Naive B cell (primary cell): Measurements from ENCODE around the gene CTSD. TPM values are rescaled to one million over a fixed set of nuclear protein-coding genes. Genes with fewer than 3 reads are reported as not detected.

Source experiments
- ATAC-seq, 2 donors: fragments of 150-1000 bp; cut with Tn5 transposase; 2 replicates each; pipeline ENCODE4 v1.10.0; 2021; ENCODE audit warnings: low read depth in 2 of 2, mild to moderate bottlenecking in 2 of 2, moderate library complexity in 2 of 2
- DNase-seq: peaks from one replicate; pipeline ENCODE4 v3.0.0; 2022
- H3K27ac Mint-ChIP-seq, 6 donors: one replicate each; pipeline ENCODE4 v1.8.0; 2020 to 2022; ENCODE audit warnings: mild to moderate bottlenecking in 6 of 6, mixed read lengths in 6 of 6, moderate library complexity in 5 of 6, inconsistent platforms in 2 of 6
- H3K27me3 Mint-ChIP-seq, 3 donors: one replicate each; pipeline ENCODE4 v1.8.0; 2021 to 2022; ENCODE audit warnings: mixed read lengths in 3 of 3, mild to moderate bottlenecking in 1 of 3
- H3K36me3 Mint-ChIP-seq, 2 donors: one replicate each; pipeline ENCODE4 v1.8.0; 2020 to 2022; ENCODE audit warnings: mixed read lengths in 2 of 2, inconsistent platforms in 1 of 2, mild to moderate bottlenecking in 1 of 2
- H3K4me1 Mint-ChIP-seq, 3 donors: one replicate each; pipeline ENCODE4 v1.8.0; 2020 to 2022; ENCODE audit warnings: mixed read lengths in 3 of 3, inconsistent platforms in 1 of 3, mild to moderate bottlenecking in 1 of 3, moderate library complexity in 1 of 3
- H3K4me3 Mint-ChIP-seq, 8 donors: one replicate each; pipeline ENCODE4 v1.8.0; 2020 to 2022; ENCODE audit warnings: mild to moderate bottlenecking in 8 of 8, mixed read lengths in 8 of 8, moderate library complexity in 8 of 8, inconsistent platforms in 2 of 8
- H3K9me3 Mint-ChIP-seq, 7 donors: one replicate each; pipeline ENCODE4 v1.8.0; 2020 to 2022; ENCODE audit warnings: mixed read lengths in 7 of 7, mild to moderate bottlenecking in 5 of 7, inconsistent platforms in 2 of 7, moderate library complexity in 1 of 7
- polyA plus RNA-seq, 6 donors: library from polyadenylated mRNA; unstranded; fragments of 300-500 nt; fragmentation: Illumina TruSeq; gene quantifications; one replicate each; pipeline ENCODE4 v1.2.3, GENCODE V29; 2021; ENCODE audit warnings: low read depth in 6 of 6

Gene CTSD
- polyA plus RNA-seq, 6 donors from 2014 or later = 40.6 to 59.5 (median 51.8) TPM

DNA sequence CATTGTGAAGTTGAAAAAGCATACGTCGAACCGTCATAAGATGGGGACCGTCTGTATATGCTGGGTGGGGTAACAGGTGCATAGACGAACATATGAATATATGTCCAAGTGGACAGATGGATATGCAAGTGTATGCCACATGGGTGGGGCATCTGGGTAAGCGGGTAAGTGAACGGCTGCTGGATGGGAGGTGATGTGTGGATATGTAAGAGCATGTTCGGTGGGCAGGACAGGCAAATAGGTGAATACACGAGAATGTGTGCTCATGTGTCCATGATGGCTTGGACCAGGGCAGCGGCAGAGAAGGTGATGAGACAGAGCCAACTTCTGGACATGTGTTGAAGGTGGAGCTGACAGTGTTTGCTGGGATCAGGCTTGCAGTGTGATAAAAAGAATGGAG is 25.3 kb downstream of the CTSD start:
- Mint-ChIP-seq H3K9me3 (peaks cover 15 to 34% (median 27%) of the 10 kb centered on the region in 7 donors), H3K4me3 (no peak overlapping the region), H3K27me3 (peaks cover 17 to 56% (median 46%) of the 10 kb centered on the region in 3 donors), H3K36me3 (peaks cover 0 to 16% of the 10 kb centered on the region in 2 donors), H3K4me1 (peaks cover 0 to 5% (median 3%) of the 10 kb centered on the region in 3 donors), H3K27ac (no peak overlapping the region)
- DNase-seq (no peak), ATAC-seq (no peak)

DNA sequence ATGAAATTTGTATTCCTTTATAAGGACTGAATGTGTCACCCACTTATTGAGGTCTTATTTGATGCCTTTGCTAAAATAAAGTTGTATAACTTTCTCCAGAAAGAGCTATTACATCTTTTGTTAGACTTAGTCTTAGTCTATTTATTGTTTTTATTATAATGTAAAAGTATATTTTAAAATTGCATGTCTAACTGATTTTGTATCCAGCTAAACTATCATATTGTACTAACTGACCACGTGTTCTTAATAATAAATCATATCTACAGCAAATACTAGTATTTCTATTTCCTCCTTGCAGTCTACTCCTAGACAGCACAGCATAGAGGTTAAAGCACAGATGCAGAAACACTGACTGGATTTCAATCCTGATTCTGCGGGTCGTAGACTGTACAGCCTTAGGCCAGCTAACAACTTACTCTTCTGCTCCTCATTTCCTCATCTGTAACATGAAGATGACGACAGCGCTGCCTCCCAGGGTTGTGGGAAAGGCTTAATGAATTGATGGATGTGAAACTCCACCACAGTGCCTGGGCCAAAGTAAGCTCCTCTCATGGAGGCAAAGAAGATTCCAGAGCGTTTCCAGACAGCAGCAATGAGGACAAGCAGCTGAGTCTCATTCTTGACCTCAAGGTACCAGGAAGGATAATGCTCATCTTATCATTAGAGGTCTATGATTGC is 26.5 kb downstream of the CTSD start:
- peaks cover 20 to 61% (median 50%) of the 10 kb centered on the region in 3 donors for H3K27me3 Mint-ChIP-seq
- peaks cover 0 to 5% (median 4%) of the 10 kb centered on the region in 3 donors for H3K4me1 Mint-ChIP-seq
- no peak overlapping the region for H3K27ac Mint-ChIP-seq
- no peak overlapping the region for H3K4me3 Mint-ChIP-seq
- no peak for DNase-seq
- ATAC-seq = no peak
- H3K36me3 Mint-ChIP-seq = peaks cover 0 to 16% of the 10 kb centered on the region in 2 donors
- peaks cover 15 to 34% (median 27%) of the 10 kb centered on the region in 7 donors for H3K9me3 Mint-ChIP-seq

DNA sequence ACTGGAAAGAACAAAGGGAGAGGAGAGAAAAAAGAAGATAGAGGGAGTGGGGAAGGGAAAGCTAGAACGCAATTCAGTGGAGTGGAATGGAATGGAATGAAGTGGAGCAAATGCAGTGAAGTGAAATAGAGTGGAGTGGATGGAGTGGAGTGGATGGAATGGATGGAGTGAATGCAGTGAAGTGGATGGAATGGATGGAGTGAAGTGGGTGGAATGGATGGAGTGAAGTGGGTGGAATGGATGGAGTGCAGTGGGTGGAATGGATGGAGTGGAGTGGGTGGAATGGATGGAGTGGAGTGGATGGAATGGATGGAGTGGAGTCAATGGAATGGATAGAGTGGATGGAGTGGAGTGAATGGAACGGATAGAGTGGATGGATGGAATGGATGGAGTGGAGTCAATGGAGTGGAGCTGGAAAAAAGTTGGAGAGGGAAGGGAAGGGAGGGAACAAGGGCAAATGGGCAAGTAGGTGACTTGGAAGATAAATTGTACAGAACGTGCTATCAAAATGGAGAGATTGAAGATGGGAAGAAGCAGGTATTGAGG is 27.2 kb downstream of the CTSD start:
- H3K36me3 Mint-ChIP-seq = peaks cover 0 to 16% of the 10 kb centered on the region in 2 donors
- peaks cover 3 to 7% (median 5%) of the 10 kb centered on the region in 3 donors for H3K4me1 Mint-ChIP-seq
- H3K9me3 Mint-ChIP-seq = peaks cover 17 to 34% (median 27%) of the 10 kb centered on the region in 7 donors
- no peak overlapping the region for H3K4me3 Mint-ChIP-seq
- H3K27ac Mint-ChIP-seq = no peak overlapping the region
- peaks cover 23 to 68% (median 57%) of the 10 kb centered on the region in 3 donors for H3K27me3 Mint-ChIP-seq
- ATAC-seq (no peak), DNase-seq (no peak)

DNA sequence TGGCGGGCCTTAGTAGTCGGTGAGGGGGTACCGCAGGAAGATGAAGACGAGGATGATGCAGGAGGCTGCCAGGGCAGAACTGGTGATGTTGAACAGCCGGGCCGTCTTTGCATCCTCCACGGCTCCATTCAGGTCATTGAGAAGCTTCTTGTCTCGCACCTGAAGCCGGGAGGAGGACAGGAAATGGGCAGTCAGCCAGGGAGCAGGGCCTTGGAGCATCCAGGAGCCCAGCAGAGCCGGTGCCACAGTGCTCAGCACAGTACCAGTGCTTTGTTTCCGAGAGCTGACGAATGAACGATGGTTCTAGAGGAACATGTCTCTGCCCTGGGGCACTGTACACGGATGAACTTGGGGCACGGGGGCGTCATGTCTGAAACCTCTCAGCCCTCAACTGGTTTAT is 28.5 kb downstream of the CTSD start:
- Mint-ChIP-seq H3K27ac (no peak overlapping the region), H3K27me3 (peaks cover 32 to 77% (median 66%) of the 10 kb centered on the region in 3 donors), H3K9me3 (peaks cover 17 to 34% (median 27%) of the 10 kb centered on the region in 7 donors), H3K4me3 (no peak overlapping the region), H3K36me3 (peaks cover 0 to 16% of the 10 kb centered on the region in 2 donors), H3K4me1 (peaks cover 5 to 15% (median 7%) of the 10 kb centered on the region in 3 donors)
- DNase-seq (no peak), ATAC-seq (no peak)

DNA sequence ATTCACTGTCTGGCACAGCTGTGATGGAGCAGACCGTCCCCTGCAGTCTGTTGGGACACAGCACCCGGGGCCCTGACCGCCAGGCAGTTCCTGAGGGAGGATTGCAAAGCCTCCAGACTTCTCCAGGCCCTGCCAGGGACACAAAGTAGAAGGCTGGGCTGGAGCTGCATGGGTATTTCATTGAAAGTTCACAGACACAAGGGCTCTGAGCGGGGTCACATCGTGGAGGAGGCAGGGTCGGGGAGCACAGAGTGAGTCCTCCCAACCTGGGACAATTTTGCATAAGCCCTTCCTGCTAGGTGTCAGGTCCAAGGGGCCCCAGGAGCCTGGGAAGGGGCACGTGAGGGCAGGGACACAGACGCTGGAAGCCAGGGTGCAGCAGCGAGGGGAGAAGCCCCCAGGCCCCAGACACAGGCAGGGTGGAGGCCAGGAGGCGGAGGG is 29.1 kb downstream of the CTSD start:
- Mint-ChIP-seq H3K9me3 (peaks cover 17 to 34% (median 26%) of the 10 kb centered on the region in 7 donors), H3K27ac (no peak overlapping the region), H3K4me1 (peaks cover 7 to 15% (median 11%) of the 10 kb centered on the region in 3 donors), H3K36me3 (peaks cover 0 to 16% of the 10 kb centered on the region in 2 donors), H3K27me3 (peaks cover 37 to 74% (median 68%) of the 10 kb centered on the region in 3 donors), H3K4me3 (no peak overlapping the region)
- no peak for DNase-seq
- ATAC-seq = no peak

DNA sequence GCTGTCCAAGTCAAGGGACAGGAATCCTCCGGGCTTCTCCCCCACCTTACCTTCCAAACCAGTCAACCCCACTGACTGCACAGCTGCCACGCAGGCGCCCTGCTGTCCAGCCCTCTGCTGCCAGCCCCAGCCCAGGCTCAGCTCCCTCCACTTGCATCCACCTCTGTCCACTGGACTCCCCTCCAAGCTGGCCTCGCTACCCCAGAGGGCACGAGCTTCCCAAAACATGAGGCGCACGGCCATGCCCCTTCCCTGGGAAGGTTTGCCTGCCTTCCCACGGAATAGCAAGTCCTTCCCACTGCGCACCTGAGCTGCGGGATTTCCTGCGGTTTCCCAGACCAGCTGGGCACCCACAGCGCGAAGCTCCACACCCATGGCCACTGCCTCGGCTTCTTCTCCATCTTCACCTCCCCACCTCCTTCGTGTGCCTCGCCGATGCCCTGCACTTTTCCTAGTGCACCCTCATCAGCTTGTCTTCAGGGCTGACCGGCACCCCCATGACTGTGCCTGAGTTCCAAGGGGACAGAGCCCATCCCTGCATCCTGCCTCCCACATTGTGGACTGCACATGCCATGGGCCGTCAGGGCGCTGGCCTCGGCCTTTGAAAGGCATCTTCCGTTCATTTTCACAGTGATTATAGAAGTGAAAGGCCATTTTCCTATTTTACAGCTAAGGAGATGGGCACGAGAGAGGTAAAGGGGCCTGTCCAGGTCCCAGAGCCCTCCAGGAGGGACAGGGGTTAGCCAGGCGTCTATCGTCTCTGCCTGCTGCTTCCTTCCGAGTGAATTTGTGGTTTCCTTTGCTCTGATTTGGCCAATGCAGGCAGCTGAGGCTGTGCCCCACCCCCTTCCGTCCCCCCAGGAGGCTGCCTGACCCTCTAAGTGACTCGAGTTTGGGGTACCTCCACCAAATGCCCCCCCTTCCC is 29.7 kb downstream of the CTSD start:
- Mint-ChIP-seq H3K27me3 (peaks cover 37 to 71% (median 69%) of the 10 kb centered on the region in 3 donors), H3K9me3 (peaks cover 17 to 34% (median 26%) of the 10 kb centered on the region in 7 donors), H3K36me3 (peaks cover 0 to 16% of the 10 kb centered on the region in 2 donors), H3K4me1 (peaks cover 10 to 18% (median 16%) of the 10 kb centered on the region in 3 donors), H3K27ac (peak overlapping the region in 1 of 6 donors; percentile 32), H3K4me3 (peak overlapping the region in 2 of 8 donors; percentile 30 to 78)
- DNase-seq (no peak), ATAC-seq (no peak)

DNA sequence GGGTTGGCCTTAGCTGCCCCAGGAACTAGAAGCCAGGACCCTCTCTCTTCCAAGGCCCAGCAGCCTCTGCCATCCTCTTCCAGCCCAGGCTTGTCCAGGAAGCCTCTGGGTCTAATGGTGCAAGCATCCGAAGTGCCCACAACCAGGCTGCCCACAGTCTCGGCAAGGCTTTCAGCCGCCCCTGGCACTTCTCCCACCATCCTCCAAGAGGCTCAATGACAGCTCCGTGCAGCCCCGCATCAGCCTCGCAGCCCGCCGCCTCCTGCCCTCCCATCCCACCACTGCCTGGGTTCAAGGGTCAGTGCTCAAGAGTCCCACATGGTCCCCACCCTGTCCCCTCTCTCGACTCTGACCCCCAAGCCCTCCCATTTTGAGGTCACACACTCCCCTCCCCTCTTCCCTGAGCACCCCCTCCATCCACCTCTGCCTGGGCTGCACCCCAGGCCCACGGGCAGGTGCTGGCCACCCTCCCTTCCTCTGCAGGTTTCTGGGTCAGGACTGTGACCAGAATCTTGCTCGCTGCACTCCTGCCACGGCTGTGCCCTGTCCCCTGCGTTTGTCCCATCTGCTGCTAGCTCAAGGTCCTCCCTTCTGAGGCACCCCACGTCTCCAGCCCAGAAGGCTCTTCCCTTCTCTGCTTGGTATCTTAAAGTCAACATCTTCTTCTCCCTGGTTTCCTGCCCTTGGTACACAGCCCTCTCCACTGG is 30.6 kb downstream of the CTSD start:
- Mint-ChIP-seq H3K27me3 (peaks cover 37 to 72% (median 71%) of the 10 kb centered on the region in 3 donors), H3K9me3 (peaks cover 13 to 29% (median 26%) of the 10 kb centered on the region in 7 donors), H3K4me3 (no peak overlapping the region), H3K27ac (peak overlapping the region in 1 of 6 donors; percentile 32), H3K36me3 (peaks cover 0 to 16% of the 10 kb centered on the region in 2 donors), H3K4me1 (peaks cover 18 to 26% (median 20%) of the 10 kb centered on the region in 3 donors)
- ATAC-seq = no peak
- no peak for DNase-seq

DNA sequence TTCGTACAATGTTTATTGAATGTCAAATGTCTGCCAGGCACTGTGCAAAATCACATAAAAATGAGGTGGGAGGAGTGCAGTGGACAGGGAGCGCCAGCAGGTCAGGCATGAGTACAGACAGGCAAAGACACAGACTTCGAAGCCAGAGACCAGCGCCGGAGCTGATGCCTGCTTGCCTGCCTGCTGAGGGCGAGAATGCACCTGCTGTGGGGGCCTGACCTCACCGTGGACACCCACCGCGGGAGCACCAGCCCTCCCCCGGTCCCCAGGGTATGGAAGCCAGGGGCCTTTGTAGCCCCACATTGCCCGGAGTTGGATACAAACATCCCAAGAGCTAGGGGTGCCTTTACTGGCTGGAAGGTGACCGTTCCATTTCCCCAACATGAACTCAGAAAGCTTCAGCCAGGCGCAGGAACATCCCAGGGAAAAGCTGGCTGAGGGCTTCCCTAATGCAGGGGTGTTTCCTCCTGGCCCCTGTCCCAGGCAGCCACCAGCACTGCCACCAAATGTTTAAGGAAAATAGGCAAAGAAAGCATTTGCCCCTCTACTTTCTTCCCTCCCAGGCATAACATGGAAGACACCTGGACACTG is 31.2 kb downstream of the CTSD start:
- Mint-ChIP-seq H3K4me1 (peaks cover 22 to 31% (median 23%) of the 10 kb centered on the region in 3 donors), H3K27me3 (peaks cover 36 to 72% (median 71%) of the 10 kb centered on the region in 3 donors)

DNA sequence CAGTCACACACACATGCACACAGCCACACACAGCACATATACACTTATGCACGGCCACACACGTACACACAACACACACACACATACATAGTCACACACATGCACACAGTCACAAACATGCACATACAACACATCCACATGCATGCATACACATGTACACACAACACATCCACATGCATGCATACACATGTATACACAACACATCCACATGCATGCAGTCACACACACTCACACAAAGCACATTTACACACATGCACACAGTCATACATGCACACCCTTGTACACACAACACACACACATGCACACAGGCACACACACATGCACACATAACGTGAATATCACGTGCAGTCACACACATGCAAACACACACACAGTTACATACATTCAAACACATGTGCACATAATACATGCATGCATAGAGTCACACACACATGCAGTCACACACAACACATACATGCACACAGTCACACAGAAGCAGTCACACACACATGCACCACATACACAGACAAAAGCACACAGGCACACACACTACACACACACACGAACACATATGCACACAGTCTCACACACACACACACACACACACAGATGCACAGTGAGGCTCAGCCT is 32.2 kb downstream of the CTSD start:
- Mint-ChIP-seq H3K27ac (no peak overlapping the region), H3K4me3 (no peak overlapping the region), H3K27me3 (peaks cover 40 to 78% (median 75%) of the 10 kb centered on the region in 3 donors), H3K4me1 (peaks cover 22 to 31% (median 23%) of the 10 kb centered on the region in 3 donors), H3K9me3 (peaks cover 9 to 16% (median 13%) of the 10 kb centered on the region in 7 donors), H3K36me3 (peaks cover 0 to 12% of the 10 kb centered on the region in 2 donors)
- DNase-seq (no peak), ATAC-seq (no peak)

More for the DNA sequence above, 31.2 kb downstream of the CTSD start:
- H3K9me3 Mint-ChIP-seq = peaks cover 12 to 23% (median 19%) of the 10 kb centered on the region in 7 donors
- DNase-seq (no peak), ATAC-seq (no peak)
- no peak overlapping the region for H3K4me3 Mint-ChIP-seq
- H3K27ac Mint-ChIP-seq = no peak overlapping the region
- H3K36me3 Mint-ChIP-seq = peaks cover 0 to 16% of the 10 kb centered on the region in 2 donors

DNA sequence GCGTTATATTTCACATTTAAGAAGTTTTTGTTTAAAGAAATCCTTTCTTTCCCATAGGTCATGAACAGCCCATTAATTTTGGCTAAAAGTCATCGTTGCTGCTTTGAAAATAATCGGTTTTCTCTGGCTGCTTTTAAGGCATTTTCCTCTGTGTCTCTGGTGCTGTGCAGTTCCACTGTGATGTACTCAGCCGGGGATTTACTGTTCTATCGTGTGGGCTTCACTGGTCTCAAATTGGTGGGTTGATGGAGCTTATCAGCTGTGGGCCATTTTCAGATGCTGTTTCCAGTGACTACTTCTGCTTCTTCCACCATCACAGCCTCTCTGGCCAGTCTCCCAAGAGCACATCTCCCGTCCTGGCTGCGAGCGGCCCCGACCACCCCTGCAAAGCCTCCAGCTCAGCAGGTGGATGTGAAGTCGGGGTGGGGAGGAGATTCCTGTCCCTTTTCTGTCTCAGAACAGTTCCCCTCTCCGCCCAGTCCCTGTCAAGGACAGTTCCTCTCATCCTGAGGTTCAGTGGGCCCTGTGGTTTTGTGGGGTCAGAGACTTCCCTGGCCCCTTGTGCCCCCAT is 33.6 kb downstream of the CTSD start:
- Mint-ChIP-seq H3K36me3 (no peaks in the 10 kb centered on the region), H3K9me3 (peaks cover 0 to 8% (median 0%) of the 10 kb centered on the region in 7 donors), H3K27ac (peak overlapping the region in 1 of 6 donors; percentile 23), H3K4me3 (peak overlapping the region in 2 of 8 donors; percentile 32), H3K27me3 (peaks cover 30 to 74% (median 66%) of the 10 kb centered on the region in 3 donors), H3K4me1 (peaks cover 22 to 31% (median 23%) of the 10 kb centered on the region in 3 donors)
- DNase-seq = no peak
- no peak for ATAC-seq

DNA sequence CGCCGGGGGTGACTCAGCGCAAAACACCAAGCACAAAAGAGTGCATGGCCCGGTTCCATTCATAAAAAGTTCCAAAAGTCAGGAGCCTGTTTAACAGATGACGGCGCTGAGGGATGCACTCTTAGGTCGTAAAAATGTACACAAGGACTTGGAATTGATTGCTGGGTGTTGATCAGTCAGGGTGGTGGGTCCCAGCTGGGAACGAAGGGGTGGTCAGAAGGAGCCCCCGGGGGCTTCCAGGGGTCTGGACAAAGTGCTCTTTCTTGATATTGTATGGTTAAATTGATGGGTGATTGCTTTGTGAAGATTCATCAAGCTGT is 34.1 kb downstream of the CTSD start:
- ATAC-seq (no peak), DNase-seq (no peak)
- Mint-ChIP-seq H3K27ac (peak overlapping the region in 1 of 6 donors; percentile 23), H3K27me3 (peaks cover 35 to 79% (median 69%) of the 10 kb centered on the region in 3 donors), H3K4me3 (no peak overlapping the region), H3K36me3 (no peaks in the 10 kb centered on the region), H3K4me1 (peaks cover 22 to 31% (median 23%) of the 10 kb centered on the region in 3 donors), H3K9me3 (peaks cover 0 to 8% (median 0%) of the 10 kb centered on the region in 7 donors)
